Smooth muscle cell (in vitro differentiated cells): Measurements from ENCODE around the gene UBR3. TPM values are rescaled to one million over a fixed set of nuclear protein-coding genes. Genes with fewer than 3 reads are reported as not detected.

Source experiments
- DNase-seq: peaks from one replicate; lab custom pipeline; 2025; ENCODE audit not compliant: unreplicated experiment; lab: John Stamatoyannopoulos, UW
- H2AFZ ChIP-seq: fragments of 200-600 bp; sonication (generic); 2 replicates; pipeline ENCODE4 v1.6.0; 2016; ENCODE audit warnings: antibody characterized with exemption, low read depth, mild to moderate bottlenecking
- H3F3A ChIP-seq: fragments of 200-600 bp; sonication (generic); 2 replicates; pipeline ENCODE4 v1.6.0; 2017; ENCODE audit warnings: antibody characterized with exemption, low read depth
- H3K27ac ChIP-seq: fragments of 200-600 bp; sonication (generic); 2 replicates; pipeline ENCODE4 v1.5.1; 2016; ENCODE audit warnings: low read depth, mild to moderate bottlenecking
- H3K27me3 ChIP-seq: fragments of 200-600 bp; sonication (generic); 2 replicates; pipeline ENCODE4 v1.6.1; 2016; ENCODE audit warnings: low read depth, mild to moderate bottlenecking
- H3K36me3 ChIP-seq: fragments of 200-600 bp; sonication (generic); 2 replicates; pipeline ENCODE4 v1.5.1; 2016; ENCODE audit warnings: low read depth
- H3K4me1 ChIP-seq: fragments of 200-600 bp; sonication (generic); 2 replicates; pipeline ENCODE4 v1.5.1; 2016; ENCODE audit warnings: low read depth
- H3K4me2 ChIP-seq: fragments of 200-600 bp; sonication (generic); 2 replicates; pipeline ENCODE4 v1.6.0; 2016; ENCODE audit warnings: mild to moderate bottlenecking
- H3K4me3 ChIP-seq: fragments of 200-600 bp; sonication (generic); 2 replicates; pipeline ENCODE4 v1.5.1; 2016; ENCODE audit warnings: mild to moderate bottlenecking
- H3K79me2 ChIP-seq: fragments of 200-600 bp; sonication (generic); 2 replicates; pipeline ENCODE4 v1.6.0; 2016; ENCODE audit warnings: low read depth, mild to moderate bottlenecking
- H3K9ac ChIP-seq: fragments of 200-600 bp; sonication (generic); 2 replicates; pipeline ENCODE4 v1.6.0; 2016; ENCODE audit warnings: low read depth
- H3K9me3 ChIP-seq: fragments of 200-600 bp; sonication (generic); replicated peaks from 2 replicates; pipeline ENCODE4 v1.5.1; 2016; ENCODE audit warnings: low read depth
- H4K20me1 ChIP-seq: fragments of 200-600 bp; sonication (generic); 2 replicates; pipeline ENCODE4 v1.6.0; 2016; ENCODE audit warnings: low read depth
- CTCF ChIP-seq: fragments of 200-600 bp; sonication (generic); IDR thresholded peaks from 2 replicates; pipeline ENCODE4 v1.5.1; 2017; ENCODE audit warnings: borderline replicate concordance, mild to moderate bottlenecking, antibody characterized with exemption; ENCODE audit not compliant: insufficient read depth, poor library complexity, severe bottlenecking
- WGBS: methylation state at CpG from one replicate; pipeline ENCODE4 v1.1.7; 2016; ENCODE audit warnings: low lambda C conversion rate; 5-methylcytosine and 5-hydroxymethylcytosine counted together
- polyA plus RNA-seq: library from polyadenylated mRNA; unstranded; fragments of >200 nt; fragmentation: Nextera tagmentation; extraction: Ambion mirVana; gene quantifications from 2 replicates; pipeline ENCODE4 v1.2.1, GENCODE V29; 2016
- total RNA-seq: library from RNA; depleted of rRNA; stranded (reverse); fragments of >200 nt; gene quantifications from 2 replicates; pipeline ENCODE4 v1.2.3, GENCODE V29; 2014

The UBR3 gene
- total and polyA plus RNA-seq, 2 experiments from 2014 or later, result 7.0 to 35.1 TPM

GRCh38 chr2:170098626-170099312, 271.5 kb downstream of the UBR3 start:
- H3F3A ChIP-seq, result no peaks in the 10 kb centered on the region
- H3K79me2 ChIP-seq, result no peaks in the 10 kb centered on the region
- no peaks in the 10 kb centered on the region for H4K20me1 ChIP-seq
- H2AFZ ChIP-seq, result no peak overlapping the region
- no peak for DNase-seq
- no peak overlapping the region for H3K4me3 ChIP-seq
- TF ChIP-seq CTCF, result no peak
- H3K9ac ChIP-seq, result no peak overlapping the region
- no peak overlapping the region for H3K27ac ChIP-seq
- H3K9me3 ChIP-seq, result peaks cover 6% of the 10 kb centered on the region
- WGBS, result 89% methylated on average over 4 of the region's 4 CpGs
- H3K36me3 ChIP-seq, result no peaks in the 10 kb centered on the region
- H3K4me2 ChIP-seq, result no peak overlapping the region
- H3K27me3 ChIP-seq, result no peaks in the 10 kb centered on the region
- no peaks in the 10 kb centered on the region for H3K4me1 ChIP-seq

GRCh38 chr2:170101789-170102188, 274.5 kb downstream of the UBR3 start:
- H3K4me2 ChIP-seq, result no peak overlapping the region
- peaks cover 7% of the 10 kb centered on the region for H3K4me1 ChIP-seq
- H3F3A ChIP-seq, result no peaks in the 10 kb centered on the region
- no peak for DNase-seq
- WGBS, result 76% methylated on average over 3 of the region's 3 CpGs
- H3K9me3 ChIP-seq, result peaks cover 6% of the 10 kb centered on the region
- no peaks in the 10 kb centered on the region for H3K27me3 ChIP-seq
- no peak overlapping the region for H2AFZ ChIP-seq
- H3K9ac ChIP-seq, result no peak overlapping the region
- no peak overlapping the region for H3K4me3 ChIP-seq
- no peaks in the 10 kb centered on the region for H4K20me1 ChIP-seq
- no peaks in the 10 kb centered on the region for H3K79me2 ChIP-seq
- H3K27ac ChIP-seq, result no peak overlapping the region
- no peaks in the 10 kb centered on the region for H3K36me3 ChIP-seq
- TF ChIP-seq CTCF, result no peak

GRCh38 chr2:170106102-170106840, 279.0 kb downstream of the UBR3 start:
- DNase-seq, result no peak
- Histone ChIP-seq H3K27me3 (no peaks in the 10 kb centered on the region), H3K4me3 (no peak overlapping the region), H3K4me2 (no peak overlapping the region), H3K27ac (no peak overlapping the region), H3K9me3 (no peaks in the 10 kb centered on the region), H2AFZ (no peak overlapping the region), H3K4me1 (peaks cover 8% of the 10 kb centered on the region), H4K20me1 (no peaks in the 10 kb centered on the region), H3K36me3 (no peaks in the 10 kb centered on the region), H3K79me2 (no peaks in the 10 kb centered on the region), H3K9ac (no peak overlapping the region), H3F3A (no peaks in the 10 kb centered on the region)
- WGBS, result 85% methylated on average over 4 of the region's 4 CpGs
- no peak for TF ChIP-seq CTCF
